GM19397 (cell line): ENCODE results near the gene DBNDD2.

Source experiments
- ATAC-seq: cut with Tn5 transposase; IDR thresholded peaks from one replicate; pipeline ENCODE4 v1.9.1; 2021; ENCODE audit warnings: mild to moderate bottlenecking, moderate library complexity; ENCODE audit not compliant: unreplicated experiment

Gene DBNDD2

DNA sequence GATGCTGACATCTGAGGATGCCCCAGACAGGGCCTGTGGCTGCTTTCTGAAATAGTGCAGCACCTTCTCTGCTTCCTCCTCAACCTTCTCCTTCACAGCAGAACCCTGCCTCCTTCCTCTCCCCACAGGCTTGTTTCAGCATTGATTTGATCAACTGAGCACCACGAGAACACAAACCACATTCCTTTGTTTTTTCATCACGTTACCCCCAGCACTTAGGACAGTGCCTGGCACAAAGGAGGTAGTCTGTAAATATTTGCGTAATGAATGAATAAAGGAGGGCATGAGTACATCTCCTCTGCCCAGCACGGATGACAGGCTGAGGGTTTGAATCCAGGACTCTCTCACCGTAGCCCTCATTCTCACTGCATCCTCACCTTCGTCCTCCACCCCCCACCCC is 40.2 kb downstream of the DBNDD2 start:
- ATAC-seq: no peak

GRCh38 chr20:45449528-45449927 is 41.4 kb downstream of the DBNDD2 start:
- ATAC-seq: no peak

DNA sequence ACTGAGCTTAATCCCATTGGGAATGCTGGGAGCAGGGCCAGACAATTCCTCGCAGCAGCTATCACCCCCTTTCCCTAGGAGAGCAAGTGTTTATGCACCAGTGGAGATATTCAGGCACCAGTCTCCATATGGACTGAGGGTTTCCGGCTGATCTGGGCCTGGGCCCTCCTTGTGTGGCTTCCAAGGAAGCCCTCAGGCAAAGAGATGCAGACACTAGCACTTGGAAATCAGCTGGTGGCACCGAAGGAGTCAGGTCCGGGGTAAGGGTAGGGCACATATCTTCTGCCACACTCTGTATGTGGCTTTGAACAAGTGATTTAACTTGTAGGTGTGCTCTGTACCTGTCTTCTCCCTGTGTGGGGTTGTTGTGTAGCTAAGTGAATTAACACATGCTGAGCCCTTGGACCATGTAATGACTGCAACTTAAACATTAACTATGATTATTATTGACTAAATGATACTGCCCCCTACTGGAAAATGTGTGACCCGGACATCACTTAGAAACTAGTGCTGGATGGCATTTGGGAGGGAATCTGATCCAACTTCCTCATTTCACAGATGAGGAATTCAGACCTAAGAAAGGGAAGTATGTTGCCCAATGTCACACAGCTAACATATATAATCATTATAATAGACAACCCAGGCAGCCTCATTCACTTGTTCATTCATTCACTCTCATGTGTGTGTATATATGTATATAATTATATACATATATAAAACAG is 42.2 kb downstream of the DBNDD2 start:
- no peak for ATAC-seq

DNA sequence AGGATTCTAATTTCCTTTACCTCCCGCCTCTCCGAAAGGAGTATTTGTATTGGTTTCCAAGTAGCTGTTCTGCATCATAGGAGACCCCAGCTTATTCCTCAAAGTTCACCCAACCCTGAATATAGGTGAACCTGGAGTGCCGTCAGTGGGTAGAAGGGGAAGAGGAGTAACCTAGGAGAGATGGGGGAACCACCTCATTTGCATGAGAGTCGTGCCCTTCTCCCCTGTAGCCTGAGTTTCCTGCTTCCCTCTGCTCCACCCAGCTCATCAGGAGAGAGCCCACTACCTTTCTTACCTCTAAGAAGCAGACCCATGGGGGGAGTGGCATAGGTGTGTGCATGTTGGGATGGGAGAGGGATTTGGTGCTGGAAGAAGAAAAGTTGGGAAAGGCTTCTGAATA is 44.1 kb downstream of the DBNDD2 start:
- no peak for ATAC-seq

- no peak for ATAC-seq
Observed at GRCh38 chr20:45452772-45453691, 44.9 kb downstream of the DBNDD2 start.

DNA sequence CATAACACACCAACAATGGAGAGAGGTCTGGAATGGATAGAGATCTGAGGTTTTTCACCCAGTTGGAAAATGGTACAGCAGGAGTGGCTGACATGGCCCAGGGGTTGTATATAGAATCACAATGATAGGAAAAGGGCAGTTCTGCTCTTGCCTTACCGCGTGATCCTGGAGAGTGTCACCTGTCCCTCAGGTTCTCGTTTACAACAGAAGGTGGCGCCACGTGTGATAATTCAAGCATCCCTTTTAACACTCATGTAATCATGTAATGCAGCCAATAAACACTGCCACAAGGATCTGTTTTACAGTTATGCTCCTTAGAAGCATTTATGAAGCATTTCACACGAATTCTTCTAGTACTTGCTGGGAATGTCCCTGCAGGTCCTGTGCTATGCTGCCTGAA is 48.5 kb downstream of the DBNDD2 start:
- no peak for ATAC-seq

- no peak for ATAC-seq
Observed at GRCh38 chr20:45459606-45460005, 51.5 kb downstream of the DBNDD2 start.
